ENCODE data around the gene GNL2.

GNL2 gene

GRCh38 chr1:37595440-37596181 lies at the start of gene GNL2:
TSS of gene GNL2 (minus strand) at chr1:37595937. CDS start at chr1:37595822, 115 bp downstream.
- peak; percentile 91 to 93 for DNase-seq (ENCODE audit: low read depth in 2 of 2)

- DNase-seq (ENCODE audit: low read depth in 2 of 2), result no peak
These were observed 45.3 kb upstream of the GNL2 start for GRCh38 chr1:37641059-37641458.

GRCh38 chr1:37636435-37636834 lies 40.7 kb upstream of the GNL2 start:
- DNase-seq (ENCODE audit: low read depth in 2 of 2), result no peak

- no peak for DNase-seq (ENCODE audit: low read depth in 2 of 2)
These were observed 39.5 kb upstream of the GNL2 start for GRCh38 chr1:37634992-37635902.

GRCh38 chr1:37634244-37634991 lies 38.7 kb upstream of the GNL2 start, which contains the start of gene RSPO1:
TSS of gene RSPO1 (minus strand) at chr1:37634892. CDS start at chr1:37629661, 5,231 bp downstream.
- no peak for DNase-seq (ENCODE audit: low read depth in 2 of 2)

GRCh38 chr1:37633938-37634243 lies 38.2 kb upstream of the GNL2 start:
- DNase-seq (ENCODE audit: low read depth in 2 of 2), result no peak

- DNase-seq (ENCODE audit: low read depth in 2 of 2), result no peak
These were observed 37.6 kb upstream of the GNL2 start for GRCh38 chr1:37633040-37633937.

- no peak for DNase-seq (ENCODE audit: low read depth in 2 of 2)
These were observed 35.3 kb upstream of the GNL2 start for GRCh38 chr1:37631036-37631435.

GRCh38 chr1:37630426-37631028 lies 34.8 kb upstream of the GNL2 start:
- no peak for DNase-seq (ENCODE audit: low read depth in 2 of 2)

GRCh38 chr1:37629726-37630425 lies 34.1 kb upstream of the GNL2 start:
- DNase-seq (ENCODE audit: low read depth in 2 of 2), result no peak

GRCh38 chr1:37629008-37629407 lies 33.3 kb upstream of the GNL2 start:
- DNase-seq (ENCODE audit: low read depth in 2 of 2), result no peak

- DNase-seq (ENCODE audit: low read depth in 2 of 2), result no peak
These were observed 32.4 kb upstream of the GNL2 start for GRCh38 chr1:37628026-37628556.

GRCh38 chr1:37622131-37622530 lies 26.4 kb upstream of the GNL2 start:
- no peak for DNase-seq (ENCODE audit: low read depth in 2 of 2)

GRCh38 chr1:37621326-37621870 lies 25.7 kb upstream of the GNL2 start:
- DNase-seq (ENCODE audit: low read depth in 2 of 2), result no peak

- DNase-seq (ENCODE audit: low read depth in 2 of 2), result no peak
These were observed 25.0 kb upstream of the GNL2 start for GRCh38 chr1:37620707-37621106.

- DNase-seq (ENCODE audit: low read depth in 2 of 2), result no peak
These were observed 20.6 kb upstream of the GNL2 start for GRCh38 chr1:37616330-37616729.

GRCh38 chr1:37614105-37614504 lies 18.4 kb upstream of the GNL2 start:
- DNase-seq (ENCODE audit: low read depth in 2 of 2), result no peak

- no peak for DNase-seq (ENCODE audit: low read depth in 2 of 2)
These were observed 16.4 kb upstream of the GNL2 start for GRCh38 chr1:37612186-37612585.

- DNase-seq (ENCODE audit: low read depth in 2 of 2), result no peak
These were observed 14.3 kb upstream of the GNL2 start for GRCh38 chr1:37609994-37610393.

GRCh38 chr1:37609002-37609401 lies 13.3 kb upstream of the GNL2 start:
- DNase-seq (ENCODE audit: low read depth in 2 of 2), result no peak

Measured in stimulated activated CD8-positive, alpha-beta memory T cell treated with anti-CD3 and anti-CD28 coated beads, Interleukin-7, amount 100 ng/mL, for 1 hour (primary cell).